Measurements from ENCODE around the gene MAGT1.

GRCh38 chrX:77937291-77937690 is 42.1 kb upstream of the MAGT1 start:
- TF ChIP-seq, protein P1, sequence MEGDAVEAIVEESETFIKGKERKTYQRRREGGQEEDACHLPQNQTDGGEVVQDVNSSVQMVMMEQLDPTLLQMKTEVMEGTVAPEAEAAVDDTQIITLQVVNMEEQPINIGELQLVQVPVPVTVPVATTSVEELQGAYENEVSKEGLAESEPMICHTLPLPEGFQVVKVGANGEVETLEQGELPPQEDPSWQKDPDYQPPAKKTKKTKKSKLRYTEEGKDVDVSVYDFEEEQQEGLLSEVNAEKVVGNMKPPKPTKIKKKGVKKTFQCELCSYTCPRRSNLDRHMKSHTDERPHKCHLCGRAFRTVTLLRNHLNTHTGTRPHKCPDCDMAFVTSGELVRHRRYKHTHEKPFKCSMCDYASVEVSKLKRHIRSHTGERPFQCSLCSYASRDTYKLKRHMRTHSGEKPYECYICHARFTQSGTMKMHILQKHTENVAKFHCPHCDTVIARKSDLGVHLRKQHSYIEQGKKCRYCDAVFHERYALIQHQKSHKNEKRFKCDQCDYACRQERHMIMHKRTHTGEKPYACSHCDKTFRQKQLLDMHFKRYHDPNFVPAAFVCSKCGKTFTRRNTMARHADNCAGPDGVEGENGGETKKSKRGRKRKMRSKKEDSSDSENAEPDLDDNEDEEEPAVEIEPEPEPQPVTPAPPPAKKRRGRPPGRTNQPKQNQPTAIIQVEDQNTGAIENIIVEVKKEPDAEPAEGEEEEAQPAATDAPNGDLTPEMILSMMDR (IDR thresholded peaks at IDR 0.05), result no peak
- no peak for TF ChIP-seq POLR2A (IDR thresholded peaks at IDR 0.05)

All from body of pancreas (tissue), 4 donors.